ENCODE measurements around the gene ADAMTS7. TPM values are rescaled to one million over a fixed set of nuclear protein-coding genes. Genes with fewer than 3 reads are reported as not detected.
"Not testable (repeated sequence)": the region's sequence is repeated elsewhere in the genome, so short reads cannot be mapped to it uniquely, and the experiment has no call there.

The ADAMTS7 gene
- total RNA-seq, 1 donor from 2014 or later: 55.1 TPM

DNA sequence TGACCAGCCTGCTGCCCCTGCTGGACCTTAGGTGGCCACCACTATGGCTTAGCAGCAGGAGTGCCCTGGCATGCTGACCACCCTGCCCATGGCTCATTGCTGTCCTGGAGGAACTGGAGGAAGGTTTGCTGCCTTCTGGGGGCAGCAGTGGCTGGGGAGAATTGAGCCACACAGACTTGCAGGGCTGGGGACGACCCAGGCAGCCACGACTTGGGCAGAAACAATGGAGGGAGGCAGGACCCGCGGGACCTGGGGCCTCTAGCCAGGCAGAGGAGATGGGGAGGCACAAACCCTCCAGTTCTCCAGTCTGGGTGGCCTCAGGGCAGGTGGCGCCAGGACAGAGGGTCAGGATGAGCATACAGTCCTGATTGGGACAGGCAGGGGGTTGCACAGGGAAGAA, 32.8 kb downstream of the ADAMTS7 start:
- Mint-ChIP-seq H3K4me1 (ENCODE audit: unreplicated experiment) (no peaks in the 10 kb centered on the region), H3K4me3 (ENCODE audit: unreplicated experiment) (peak overlapping the region; percentile 47), H3K27me3 (ENCODE audit: unreplicated experiment) (peaks cover 5% of the 10 kb centered on the region), H3K9me3 (ENCODE audit: unreplicated experiment) (no peaks in the 10 kb centered on the region), H3K27ac (ENCODE audit: unreplicated experiment) (no peak overlapping the region), H3K36me3 (ENCODE audit: low read depth, unreplicated experiment) (peaks cover 9% of the 10 kb centered on the region)
- TF ChIP-seq, protein P1, sequence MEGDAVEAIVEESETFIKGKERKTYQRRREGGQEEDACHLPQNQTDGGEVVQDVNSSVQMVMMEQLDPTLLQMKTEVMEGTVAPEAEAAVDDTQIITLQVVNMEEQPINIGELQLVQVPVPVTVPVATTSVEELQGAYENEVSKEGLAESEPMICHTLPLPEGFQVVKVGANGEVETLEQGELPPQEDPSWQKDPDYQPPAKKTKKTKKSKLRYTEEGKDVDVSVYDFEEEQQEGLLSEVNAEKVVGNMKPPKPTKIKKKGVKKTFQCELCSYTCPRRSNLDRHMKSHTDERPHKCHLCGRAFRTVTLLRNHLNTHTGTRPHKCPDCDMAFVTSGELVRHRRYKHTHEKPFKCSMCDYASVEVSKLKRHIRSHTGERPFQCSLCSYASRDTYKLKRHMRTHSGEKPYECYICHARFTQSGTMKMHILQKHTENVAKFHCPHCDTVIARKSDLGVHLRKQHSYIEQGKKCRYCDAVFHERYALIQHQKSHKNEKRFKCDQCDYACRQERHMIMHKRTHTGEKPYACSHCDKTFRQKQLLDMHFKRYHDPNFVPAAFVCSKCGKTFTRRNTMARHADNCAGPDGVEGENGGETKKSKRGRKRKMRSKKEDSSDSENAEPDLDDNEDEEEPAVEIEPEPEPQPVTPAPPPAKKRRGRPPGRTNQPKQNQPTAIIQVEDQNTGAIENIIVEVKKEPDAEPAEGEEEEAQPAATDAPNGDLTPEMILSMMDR (IDR thresholded peaks at IDR 0.05; ENCODE audit: unreplicated experiment): no peak
- DNase-seq (ENCODE audit: low spot score): no peak

DNA sequence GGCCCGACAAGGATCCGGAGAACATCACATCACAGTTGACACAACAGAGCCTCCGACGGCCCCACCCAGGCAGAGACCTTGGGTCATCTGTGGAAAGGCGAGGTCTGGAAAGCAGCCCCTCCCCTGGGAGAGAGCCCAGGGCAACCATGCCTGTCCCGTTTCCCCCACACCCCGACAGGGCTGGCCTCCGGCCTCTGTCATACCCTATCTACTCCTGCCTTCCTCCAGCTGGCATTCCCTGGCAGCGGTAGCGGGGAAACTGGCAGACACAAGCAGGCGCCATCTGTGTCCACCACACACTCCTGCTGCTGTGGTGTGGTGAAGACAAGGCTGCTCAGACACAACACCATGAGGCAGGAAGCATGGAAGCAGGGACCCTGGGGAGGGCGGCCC, 33.3 kb downstream of the ADAMTS7 start:
- H3K27ac Mint-ChIP-seq (ENCODE audit: unreplicated experiment); DNase-seq (ENCODE audit: low spot score); H3K36me3 Mint-ChIP-seq (ENCODE audit: low read depth, unreplicated experiment); H3K9me3 Mint-ChIP-seq (ENCODE audit: unreplicated experiment); H3K4me1 Mint-ChIP-seq (ENCODE audit: unreplicated experiment); H3K4me3 Mint-ChIP-seq (ENCODE audit: unreplicated experiment); H3K27me3 Mint-ChIP-seq (ENCODE audit: unreplicated experiment): not testable (repeated sequence)

GRCh38 chr15:78777290-78777952, 33.8 kb downstream of the ADAMTS7 start:
- DNase-seq (ENCODE audit: low spot score); H3K4me1 Mint-ChIP-seq (ENCODE audit: unreplicated experiment); H3K27ac Mint-ChIP-seq (ENCODE audit: unreplicated experiment); H3K9me3 Mint-ChIP-seq (ENCODE audit: unreplicated experiment); H3K4me3 Mint-ChIP-seq (ENCODE audit: unreplicated experiment); H3K27me3 Mint-ChIP-seq (ENCODE audit: unreplicated experiment): not testable (repeated sequence)
- H3K36me3 Mint-ChIP-seq (ENCODE audit: low read depth, unreplicated experiment): peaks cover 10% of the 10 kb centered on the region

DNA sequence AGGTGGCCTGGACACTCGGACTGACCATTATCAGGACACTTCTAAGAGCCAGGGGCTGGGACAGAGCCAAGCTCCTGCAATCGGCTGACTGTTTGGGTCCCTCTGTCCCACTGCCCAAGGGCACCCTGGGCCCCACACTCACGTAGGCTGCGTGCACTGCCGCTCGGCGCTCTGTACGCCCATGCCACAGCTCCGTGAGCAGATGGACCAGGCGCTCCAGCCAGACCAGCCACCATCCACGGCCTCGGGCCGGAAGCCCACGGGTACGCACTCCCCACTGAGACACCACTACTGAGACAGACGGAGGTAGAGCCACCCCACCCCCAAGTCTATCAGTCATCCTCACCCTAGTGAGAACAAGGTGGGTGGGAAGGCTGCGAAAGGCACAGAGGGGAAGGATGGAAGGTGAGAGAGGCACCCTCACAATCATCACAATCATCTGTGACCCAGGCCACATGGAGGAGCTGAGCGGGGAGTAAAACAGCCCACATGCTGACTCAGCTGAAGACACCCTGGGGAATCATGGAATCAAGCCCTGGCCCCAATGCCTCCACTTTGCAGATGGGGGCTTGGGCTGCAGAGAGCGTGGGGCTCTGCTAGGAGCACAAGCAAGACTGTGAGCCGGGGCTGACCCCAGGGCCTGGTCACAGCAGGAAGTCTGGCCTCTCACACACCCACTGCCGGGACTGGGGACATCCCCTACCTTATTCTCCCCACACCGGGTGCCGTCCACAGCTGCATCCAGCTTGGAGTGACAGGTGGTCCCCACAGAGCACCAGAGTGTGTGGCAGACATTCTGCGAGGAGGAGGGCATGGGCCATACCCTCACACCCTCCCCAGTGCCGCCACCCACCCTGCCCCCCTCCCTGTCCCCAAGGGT, 35.0 kb downstream of the ADAMTS7 start:
- H3K9me3 Mint-ChIP-seq (ENCODE audit: unreplicated experiment); H3K4me3 Mint-ChIP-seq (ENCODE audit: unreplicated experiment); H3K27me3 Mint-ChIP-seq (ENCODE audit: unreplicated experiment); H3K4me1 Mint-ChIP-seq (ENCODE audit: unreplicated experiment); DNase-seq (ENCODE audit: low spot score); H3K36me3 Mint-ChIP-seq (ENCODE audit: low read depth, unreplicated experiment): not testable (repeated sequence)
- H3K27ac Mint-ChIP-seq (ENCODE audit: unreplicated experiment): peak overlapping the region; percentile 30

- Mint-ChIP-seq H3K4me1 (ENCODE audit: unreplicated experiment) (no peaks in the 10 kb centered on the region), H3K36me3 (ENCODE audit: low read depth, unreplicated experiment) (peaks cover 8% of the 10 kb centered on the region), H3K27me3 (ENCODE audit: unreplicated experiment) (peaks cover 9% of the 10 kb centered on the region), H3K27ac (ENCODE audit: unreplicated experiment) (no peak overlapping the region), H3K4me3 (ENCODE audit: unreplicated experiment) (no peak overlapping the region), H3K9me3 (ENCODE audit: unreplicated experiment) (no peaks in the 10 kb centered on the region)
- no peak for DNase-seq (ENCODE audit: low spot score)
- TF ChIP-seq, protein P1 (IDR thresholded peaks at IDR 0.05; ENCODE audit: unreplicated experiment): no peak
Measured at GRCh38 chr15:78775472-78775871, 35.8 kb downstream of the ADAMTS7 start.

- H3K4me3 Mint-ChIP-seq (ENCODE audit: unreplicated experiment); H3K9me3 Mint-ChIP-seq (ENCODE audit: unreplicated experiment); DNase-seq (ENCODE audit: low spot score); H3K36me3 Mint-ChIP-seq (ENCODE audit: low read depth, unreplicated experiment); H3K4me1 Mint-ChIP-seq (ENCODE audit: unreplicated experiment); H3K27me3 Mint-ChIP-seq (ENCODE audit: unreplicated experiment); H3K27ac Mint-ChIP-seq (ENCODE audit: unreplicated experiment): not testable (repeated sequence)
Measured at GRCh38 chr15:78774451-78774990, 36.7 kb downstream of the ADAMTS7 start.

DNA sequence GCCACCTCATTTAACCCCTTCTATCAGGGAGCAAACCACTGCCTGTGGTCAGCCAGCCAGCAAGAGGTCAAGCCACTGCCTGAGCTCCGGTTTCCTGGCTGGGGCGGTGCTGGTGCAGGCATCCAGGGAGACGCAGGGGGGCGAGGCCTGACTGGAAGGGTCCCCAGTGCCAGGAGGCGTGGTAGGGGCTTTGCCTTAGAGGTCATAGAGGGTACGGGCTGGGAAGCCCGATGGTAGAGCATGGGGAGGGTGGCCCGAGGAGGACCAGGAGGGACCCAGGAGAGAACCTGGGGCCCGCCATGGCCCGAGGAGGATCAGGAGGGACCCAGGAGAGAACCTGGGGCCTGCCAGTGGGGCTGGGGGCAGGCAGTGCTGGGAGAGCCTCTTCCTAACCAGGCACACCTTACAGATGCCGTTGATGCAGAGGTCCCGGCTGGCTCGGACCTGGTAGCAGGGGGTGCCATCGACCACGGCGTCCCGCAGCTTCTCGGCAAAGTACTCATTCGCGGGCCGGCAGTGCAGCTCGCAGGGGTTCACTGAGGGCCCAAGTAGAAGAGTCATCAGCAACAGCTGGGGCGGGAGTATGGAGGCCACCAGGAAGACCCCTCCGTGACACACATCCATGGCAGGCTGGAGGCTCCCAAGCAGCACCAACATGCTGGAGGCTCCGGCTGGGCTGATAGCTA, 37.4 kb downstream of the ADAMTS7 start:
- H3K36me3 Mint-ChIP-seq (ENCODE audit: low read depth, unreplicated experiment); DNase-seq (ENCODE audit: low spot score); H3K4me3 Mint-ChIP-seq (ENCODE audit: unreplicated experiment); H3K27ac Mint-ChIP-seq (ENCODE audit: unreplicated experiment); H3K9me3 Mint-ChIP-seq (ENCODE audit: unreplicated experiment); H3K4me1 Mint-ChIP-seq (ENCODE audit: unreplicated experiment); H3K27me3 Mint-ChIP-seq (ENCODE audit: unreplicated experiment): not testable (repeated sequence)
